Spleen (tissue), 11 donors: Measurements from ENCODE around the gene EXOC6B. TPM values are rescaled to one million over a fixed set of nuclear protein-coding genes. Genes with fewer than 3 reads are reported as not detected.

ENCODE experiments used
- DNase-seq: peaks from one replicate; pipeline ENCODE4 v3.0.0-alpha.2; 2020
- H3K27ac ChIP-seq, 8 donors: fragments of 200-600 bp; sonication (generic) in 7 of 8; 1 replicate in 4 of 8; 2 replicates in 4 of 8; pipeline versions ENCODE4 v1.5.0 to v1.8.0; 2016 to 2021; ENCODE audit warnings: inconsistent platforms in 4 of 8, mild to moderate bottlenecking in 4 of 8, moderate library complexity in 1 of 8
- H3K27me3 ChIP-seq, 7 donors: fragments of 200-600 bp; sonication (generic) in 6 of 7; replicated peaks in 1 of 7; 1 replicate in 4 of 7; 2 replicates in 3 of 7; pipeline versions ENCODE4 v1.5.0 to v1.8.0; 2016 to 2021; ENCODE audit warnings: inconsistent platforms in 3 of 7, mild to moderate bottlenecking in 1 of 7
- H3K36me3 ChIP-seq, 6 donors: fragments of 200-600 bp; sonication (generic) in 5 of 6; 1 replicate in 4 of 6; 2 replicates in 2 of 6; pipeline versions ENCODE4 v1.5.0 to v1.8.0; 2016 to 2021; ENCODE audit warnings: inconsistent platforms in 2 of 6
- H3K4me1 ChIP-seq, 6 donors: fragments of 200-600 bp; sonication (generic) in 5 of 6; 1 replicate in 3 of 6; 2 replicates in 3 of 6; pipeline versions ENCODE4 v1.5.0 to v1.8.0; 2016 to 2021; ENCODE audit warnings: inconsistent platforms in 3 of 6
- H3K4me3 ChIP-seq, 8 donors: fragments of 200-600 bp; sonication (generic) in 7 of 8; 1 replicate in 4 of 8; 2 replicates in 4 of 8; pipeline versions ENCODE4 v1.5.0 to v1.8.0; 2016 to 2021; ENCODE audit warnings: inconsistent platforms in 4 of 8, mild to moderate bottlenecking in 4 of 8, moderate library complexity in 2 of 8
- H3K9me3 ChIP-seq, 8 donors: fragments of 200-600 bp; sonication (generic) in 7 of 8; 1 replicate in 4 of 8; 2 replicates in 4 of 8; pipeline versions ENCODE4 v1.5.0 to v1.8.0; 2016 to 2021; ENCODE audit warnings: inconsistent platforms in 4 of 8
- POLR2A ChIP-seq, 3 donors: fragments of 450-650 bp; IDR thresholded peaks; one replicate each; pipeline ENCODE4 v1.5.1; 2017; ENCODE audit warnings: antibody characterized with exemption in 3 of 3, mild to moderate bottlenecking in 1 of 3
- POLR2AphosphoS5 ChIP-seq, 3 donors: sonication (generic); formaldehyde crosslinking; IDR thresholded peaks; one replicate each; pipeline ENCODE4 v1.5.1; 2017; ENCODE audit warnings: antibody characterized with exemption in 3 of 3
- WGBS, 5 donors: extraction: QIAGEN DNeasy Blood & Tissue Kit in 3 of 5; methylation state at CpG; one replicate each; pipeline versions ENCODE4 v1.1.5 to v1.1.7; 2013 to 2018; 5-methylcytosine and 5-hydroxymethylcytosine counted together
- intact Hi-C: fragments of 100-400 bp; cut with DNase I; formaldehyde crosslinking; loops from one replicate; pipeline ENCODE4 v1.15.0; 2023; ENCODE audit warnings: low total_unique reads
- polyA plus RNA-seq, 3 donors: library from polyadenylated mRNA; stranded (reverse); fragments of 200-250 nt; gene quantifications; one replicate each; pipeline ENCODE4 v1.2.1, GENCODE V29; 2013
- total RNA-seq, 7 donors: library from RNA; depleted of rRNA in 3 of 7; stranded (reverse); fragments of >200 nt in 3 of 7; fragmentation: NEBNext Ultra II Directional in 4 of 7; extraction: Animal tissue kit (Norgen Biotek cat#: 25700) in 4 of 7; gene quantifications; one replicate each; pipeline versions ENCODE4 v1.1.0 to v1.2.1, GENCODE V29; 2016 to 2021
- TF ChIP-seq, protein P1 (sequence below), 11 experiments: fragments of 200-600 bp in 7 of 11; fragments of 450-650 bp in 4 of 11; sonication (generic) in 4 of 11; IDR thresholded peaks in 8 of 11; conservative IDR thresholded peaks in 3 of 11; 1 replicate in 7 of 11; 2 replicates in 4 of 11; pipeline versions ENCODE4 v1.4.0 to v1.8.0; 2016 to 2021; ENCODE audit warnings: antibody characterized with exemption in 11 of 11, inconsistent platforms in 4 of 11, mild to moderate bottlenecking in 1 of 11
- donor health status: healthy with polysubstance abuse.
- donor health status: DM: no; HTN: no; CAD: no; lungs with moderate emphysema.
- donor health status: DM: no; HTN: no; CAD: no.
- donor health status: Bipolar disorder and iron deficiency.
- donor health status: healthy.
- donor health status: DM: no; HTN: no; CAD: no.
- donor health status: DM: yes; HTN: yes; CAD: no.

The EXOC6B gene
- total and polyA plus RNA-seq, 10 donors = 1.0 to 27.9 (median 18.0) TPM

DNA sequence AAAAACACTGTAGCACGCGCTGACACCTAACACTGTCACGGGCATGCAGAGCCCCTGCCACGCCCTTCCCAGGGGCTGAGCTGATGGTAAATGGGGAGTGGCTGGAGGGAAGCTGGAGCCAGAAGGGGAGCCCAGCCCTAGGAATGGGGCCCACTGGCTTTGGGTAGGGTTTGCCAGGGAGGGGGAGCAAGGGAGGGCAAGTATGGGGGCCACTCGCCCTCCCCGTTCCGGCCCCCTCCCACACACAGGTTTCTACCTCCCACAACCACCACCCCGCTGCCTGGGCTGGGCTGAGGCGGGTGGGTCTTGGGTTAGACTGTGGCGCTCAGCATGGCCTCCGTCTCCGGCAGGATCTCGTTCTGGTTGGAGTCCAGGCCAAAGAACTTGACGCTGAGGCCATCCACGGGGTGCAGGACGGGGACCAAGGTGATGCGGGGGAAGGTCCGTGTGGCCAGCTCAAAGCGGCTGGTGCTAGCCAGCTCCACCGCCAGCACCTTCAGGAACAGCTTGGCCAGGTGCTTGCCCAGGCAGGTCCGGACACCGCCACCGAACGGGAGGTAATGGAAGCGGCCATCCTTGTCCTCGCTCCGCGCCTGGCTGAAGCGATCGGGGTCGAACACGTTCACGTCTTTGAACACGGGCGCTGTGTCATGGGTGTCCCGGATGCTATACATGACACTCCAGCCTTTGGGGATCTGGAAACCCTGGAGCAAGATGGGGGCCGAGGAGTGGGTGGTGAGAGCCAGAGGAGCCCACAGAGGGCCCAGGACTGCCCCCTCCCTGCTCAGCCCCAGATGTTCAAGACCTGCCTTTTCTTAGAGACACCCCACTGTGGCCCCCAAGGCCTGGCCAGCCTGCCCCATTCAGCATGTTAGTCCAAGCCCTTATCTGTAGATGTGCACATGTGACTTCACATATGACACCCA, 693.7 kb downstream of the EXOC6B start:
- no peaks in the 10 kb centered on the region for H3K9me3 ChIP-seq
- peak; percentile 76 for DNase-seq
- WGBS, 5 donors = 91 to 97% (median 93%) methylated on average over 36 to 37 of the region's 37 CpGs
- peaks cover 0 to 19% (median 0%) of the 10 kb centered on the region in 7 donors for H3K27me3 ChIP-seq
- no peak overlapping the region for H3K4me3 ChIP-seq
- H3K36me3 ChIP-seq = no peaks in the 10 kb centered on the region
- intact Hi-C loops = no loop called here
- TF ChIP-seq POLR2AphosphoS5 (IDR thresholded peaks at IDR 0.05) (no peak), POLR2A (IDR thresholded peaks at IDR 0.05) (no peak)
- TF ChIP-seq, protein P1, sequence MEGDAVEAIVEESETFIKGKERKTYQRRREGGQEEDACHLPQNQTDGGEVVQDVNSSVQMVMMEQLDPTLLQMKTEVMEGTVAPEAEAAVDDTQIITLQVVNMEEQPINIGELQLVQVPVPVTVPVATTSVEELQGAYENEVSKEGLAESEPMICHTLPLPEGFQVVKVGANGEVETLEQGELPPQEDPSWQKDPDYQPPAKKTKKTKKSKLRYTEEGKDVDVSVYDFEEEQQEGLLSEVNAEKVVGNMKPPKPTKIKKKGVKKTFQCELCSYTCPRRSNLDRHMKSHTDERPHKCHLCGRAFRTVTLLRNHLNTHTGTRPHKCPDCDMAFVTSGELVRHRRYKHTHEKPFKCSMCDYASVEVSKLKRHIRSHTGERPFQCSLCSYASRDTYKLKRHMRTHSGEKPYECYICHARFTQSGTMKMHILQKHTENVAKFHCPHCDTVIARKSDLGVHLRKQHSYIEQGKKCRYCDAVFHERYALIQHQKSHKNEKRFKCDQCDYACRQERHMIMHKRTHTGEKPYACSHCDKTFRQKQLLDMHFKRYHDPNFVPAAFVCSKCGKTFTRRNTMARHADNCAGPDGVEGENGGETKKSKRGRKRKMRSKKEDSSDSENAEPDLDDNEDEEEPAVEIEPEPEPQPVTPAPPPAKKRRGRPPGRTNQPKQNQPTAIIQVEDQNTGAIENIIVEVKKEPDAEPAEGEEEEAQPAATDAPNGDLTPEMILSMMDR (IDR thresholded peaks at IDR 0.05 in 8 of 11, conservative IDR thresholded peaks at IDR 0.05 in 3 of 11) = no peak
- H3K4me1 ChIP-seq = peaks cover 0 to 2% (median 0%) of the 10 kb centered on the region in 6 donors
- no peak overlapping the region for H3K27ac ChIP-seq

- Histone ChIP-seq H3K4me3 (no peak overlapping the region), H3K27me3 (peaks cover 0 to 22% (median 0%) of the 10 kb centered on the region in 7 donors), H3K4me1 (no peaks in the 10 kb centered on the region), H3K9me3 (no peaks in the 10 kb centered on the region), H3K36me3 (no peaks in the 10 kb centered on the region), H3K27ac (no peak overlapping the region)
- peak; percentile 61 for DNase-seq
- 91 to 94% (median 94%) methylated on average over 16 of the region's 16 CpGs for WGBS, 5 donors
- TF ChIP-seq, protein P1 (IDR thresholded peaks at IDR 0.05 in 8 of 11, conservative IDR thresholded peaks at IDR 0.05 in 3 of 11) = no peak
- TF ChIP-seq POLR2AphosphoS5 (IDR thresholded peaks at IDR 0.05) (no peak), POLR2A (IDR thresholded peaks at IDR 0.05) (no peak)
- intact Hi-C loops = no loop called here
These were observed 694.4 kb downstream of the EXOC6B start for GRCh38 chr2:72131371-72131891.

DNA sequence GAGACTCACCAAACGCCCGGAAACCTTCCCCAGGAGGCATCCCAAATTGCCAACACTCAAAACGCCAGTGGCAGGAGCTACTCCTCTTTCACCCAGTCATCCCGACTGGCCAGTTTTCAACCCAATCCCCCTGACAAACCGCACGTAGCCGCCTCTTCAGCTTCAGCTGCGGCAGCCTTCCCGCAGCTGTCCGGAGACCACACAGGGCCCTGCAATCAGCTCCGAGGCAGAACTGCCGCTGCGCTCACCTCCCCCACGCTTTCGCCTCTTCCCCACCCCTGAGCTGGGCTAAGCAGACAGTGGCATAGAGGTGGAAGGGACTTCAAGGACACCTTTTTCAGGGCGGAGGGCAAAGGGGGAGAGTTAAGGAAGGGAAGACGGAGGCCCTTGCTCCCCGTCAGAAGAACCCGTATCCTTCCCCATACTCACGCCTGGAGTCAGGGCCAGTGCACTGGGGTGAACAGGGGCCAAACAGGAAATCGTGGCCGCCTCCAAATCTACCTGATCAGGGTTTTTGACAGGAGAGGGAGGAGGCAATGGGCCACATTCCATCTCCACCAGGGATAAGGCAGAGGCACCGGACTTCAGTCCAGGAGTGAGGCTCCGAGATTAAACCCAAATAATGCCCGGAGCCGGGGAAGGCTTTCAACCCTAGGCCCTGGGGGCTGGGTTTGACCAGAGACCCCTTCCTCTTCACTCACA, 695.0 kb downstream of the EXOC6B start:
- TF ChIP-seq, protein P1 (IDR thresholded peaks at IDR 0.05 in 8 of 11, conservative IDR thresholded peaks at IDR 0.05 in 3 of 11) = no peak
- TF ChIP-seq POLR2AphosphoS5 (IDR thresholded peaks at IDR 0.05) = no peak
- TF ChIP-seq POLR2A (IDR thresholded peaks at IDR 0.05) = no peak
- peaks cover 0 to 23% (median 0%) of the 10 kb centered on the region in 7 donors for H3K27me3 ChIP-seq
- H3K4me3 ChIP-seq = no peak overlapping the region
- no peak for DNase-seq
- no peaks in the 10 kb centered on the region for H3K36me3 ChIP-seq
- WGBS, 5 donors = 54 to 71% (median 61%) methylated on average over 25 to 26 of the region's 26 CpGs
- H3K27ac ChIP-seq = no peak overlapping the region
- no peaks in the 10 kb centered on the region for H3K9me3 ChIP-seq
- intact Hi-C loops = no loop called here
- H3K4me1 ChIP-seq = no peaks in the 10 kb centered on the region
